HG02642 (cell line): Measurements from ENCODE around the gene HDAC9.

Experiments
- ATAC-seq: cut with Tn5 transposase; IDR thresholded peaks from one replicate; pipeline ENCODE4 v1.9.1; 2021; ENCODE audit warnings: mild to moderate bottlenecking; ENCODE audit not compliant: unreplicated experiment, poor library complexity

HDAC9 gene

DNA sequence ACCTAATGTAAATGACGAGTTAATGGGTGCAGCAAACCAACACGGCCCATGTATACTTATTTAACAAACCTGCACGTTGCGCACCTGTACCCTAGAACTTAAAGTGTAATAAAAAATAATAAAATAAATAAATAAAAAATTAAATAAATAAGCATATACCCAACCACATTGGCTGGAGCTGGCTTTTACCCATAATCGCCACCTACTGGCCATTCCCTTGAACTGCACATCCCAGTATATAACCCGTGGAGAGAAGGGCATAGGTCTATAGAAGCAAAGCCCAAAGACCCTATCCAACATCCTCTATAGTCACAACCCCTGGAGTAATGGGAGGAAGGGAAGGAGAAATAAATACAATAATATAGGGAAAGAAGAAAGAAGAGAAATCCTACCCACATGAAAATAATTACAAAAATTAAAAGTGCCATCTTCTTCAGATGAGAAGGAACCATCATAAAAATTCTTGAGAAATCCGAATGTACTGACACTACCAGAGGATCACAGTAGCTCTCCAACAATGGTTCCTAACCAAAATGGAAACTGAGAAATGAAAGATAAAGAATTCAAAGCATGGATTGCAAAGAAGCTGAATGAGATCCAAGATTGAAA lies 556.3 kb downstream of the HDAC9 start:
- peak; percentile 86 for ATAC-seq
